Endodermal cell (in vitro differentiated cells): ENCODE data around the gene MYH16. TPM values are rescaled to one million over a fixed set of nuclear protein-coding genes. Genes with fewer than 3 reads are reported as not detected.
"Not testable (repeated sequence)": the region's sequence is repeated elsewhere in the genome, so short reads cannot be mapped to it uniquely, and the experiment has no call there.

Experiments
- DNase-seq: peaks from one replicate; pipeline ENCODE4 v3.0.0-alpha.2; 2017
- H3K27ac ChIP-seq: 2 replicates; pipeline ENCODE4 v1.5.1; 2013; ENCODE audit warnings: mild to moderate bottlenecking, low read depth, low read length, moderate library complexity
- H3K27me3 ChIP-seq: 2 replicates; pipeline ENCODE4 v1.6.1; 2013; ENCODE audit warnings: mild to moderate bottlenecking, low read length, moderate library complexity; ENCODE audit not compliant: insufficient read depth, control insufficient read depth, poor library complexity, severe bottlenecking
- H3K36me3 ChIP-seq: 2 replicates; pipeline ENCODE4 v1.7.0; 2013; ENCODE audit warnings: mild to moderate bottlenecking, low read length, moderate library complexity; ENCODE audit not compliant: control insufficient read depth, insufficient read depth
- H3K4me1 ChIP-seq: one replicate; pipeline ENCODE4 v1.7.0; 2013; ENCODE audit warnings: low read length; ENCODE audit not compliant: control insufficient read depth, insufficient read depth
- H3K4me3 ChIP-seq: 2 replicates; pipeline ENCODE4 v1.5.1; 2013; ENCODE audit warnings: mild to moderate bottlenecking, low read length, moderate library complexity
- H3K9ac ChIP-seq: 2 replicates; pipeline ENCODE4 v1.6.1; 2013; ENCODE audit warnings: mild to moderate bottlenecking, low read length, moderate library complexity; ENCODE audit not compliant: poor library complexity, severe bottlenecking; ENCODE audit errors: extremely low read depth
- H3K9me3 ChIP-seq: 2 replicates; pipeline ENCODE4 v1.6.1; 2013; ENCODE audit warnings: mild to moderate bottlenecking, low read length, moderate library complexity; ENCODE audit not compliant: control insufficient read depth
- H3K27ac Mint-ChIP-seq: 2 replicates; pipeline ENCODE4 v1.8.0; 2020; ENCODE audit warnings: mixed read lengths
- H3K27me3 Mint-ChIP-seq: 2 replicates; pipeline ENCODE4 v1.8.0; 2021; ENCODE audit warnings: mild to moderate bottlenecking, mixed read lengths; ENCODE audit not compliant: insufficient read depth
- H3K36me3 Mint-ChIP-seq: 2 replicates; pipeline ENCODE4 v1.8.0; 2020; ENCODE audit warnings: low read depth, mixed read lengths
- H3K4me1 Mint-ChIP-seq: 2 replicates; pipeline ENCODE4 v1.8.0; 2020; ENCODE audit warnings: mixed read lengths
- H3K4me3 Mint-ChIP-seq: 2 replicates; pipeline ENCODE4 v1.8.0; 2020; ENCODE audit warnings: mild to moderate bottlenecking, moderate library complexity, mixed read lengths
- H3K9me3 Mint-ChIP-seq: 2 replicates; pipeline ENCODE4 v1.8.0; 2020; ENCODE audit warnings: mild to moderate bottlenecking, mixed read lengths
- WGBS, 2 experiments: methylation state at CpG; one replicate each; pipeline versions ENCODE4 v1.1.5 to v1.1.7; 2013; ENCODE audit warnings: missing lambda C conversion rate in 2 of 2, mixed read lengths in 1 of 2; ENCODE audit not compliant: insufficient coverage in 1 of 2, insufficient read length in 1 of 2; 5-methylcytosine and 5-hydroxymethylcytosine counted together
- total RNA-seq, 2 donors: library from RNA; stranded (reverse); fragmentation: NEBNext Ultra II Directional in 1 of 2; extraction: Animal tissue kit (Norgen Biotek cat#: 25700) in 1 of 2; gene quantifications; 2 replicates in 1 of 2; 3 replicates in 1 of 2; pipeline ENCODE4 v1.2.1, GENCODE V29; 2021
- TF ChIP-seq, protein P1 (sequence below): fragments of 200-600 bp; sonication (generic); conservative IDR thresholded peaks from 2 replicates; pipeline ENCODE4 v1.5.0; 2021; ENCODE audit warnings: antibody characterized with exemption, mild to moderate bottlenecking

Gene MYH16
- total RNA-seq, 2 donors from 2014 or later, result not detected

DNA sequence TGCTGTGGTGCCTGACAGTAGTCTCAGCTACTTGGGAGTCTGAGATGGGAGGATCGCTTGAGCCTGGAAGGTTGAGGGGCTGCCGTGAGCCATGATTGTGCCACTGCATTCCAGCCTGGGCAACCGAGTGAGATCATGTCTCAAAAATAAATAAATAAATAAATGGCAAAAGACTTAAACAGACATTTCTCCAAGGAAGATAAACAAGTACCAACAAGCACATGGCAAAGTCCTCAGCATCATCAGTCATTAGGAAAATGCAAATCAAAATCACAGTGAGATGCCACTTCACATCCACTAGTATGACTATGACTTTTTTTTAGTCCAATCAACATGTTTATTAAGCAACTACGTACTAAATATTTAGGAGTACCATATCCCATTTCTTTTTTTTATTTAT is 43.4 kb upstream of the MYH16 start:
- 94% methylated on average over 3 of the region's 4 CpGs; no CpG with 5 or more reads in 1 of the 2 experiments for WGBS, 2 experiments

DNA sequence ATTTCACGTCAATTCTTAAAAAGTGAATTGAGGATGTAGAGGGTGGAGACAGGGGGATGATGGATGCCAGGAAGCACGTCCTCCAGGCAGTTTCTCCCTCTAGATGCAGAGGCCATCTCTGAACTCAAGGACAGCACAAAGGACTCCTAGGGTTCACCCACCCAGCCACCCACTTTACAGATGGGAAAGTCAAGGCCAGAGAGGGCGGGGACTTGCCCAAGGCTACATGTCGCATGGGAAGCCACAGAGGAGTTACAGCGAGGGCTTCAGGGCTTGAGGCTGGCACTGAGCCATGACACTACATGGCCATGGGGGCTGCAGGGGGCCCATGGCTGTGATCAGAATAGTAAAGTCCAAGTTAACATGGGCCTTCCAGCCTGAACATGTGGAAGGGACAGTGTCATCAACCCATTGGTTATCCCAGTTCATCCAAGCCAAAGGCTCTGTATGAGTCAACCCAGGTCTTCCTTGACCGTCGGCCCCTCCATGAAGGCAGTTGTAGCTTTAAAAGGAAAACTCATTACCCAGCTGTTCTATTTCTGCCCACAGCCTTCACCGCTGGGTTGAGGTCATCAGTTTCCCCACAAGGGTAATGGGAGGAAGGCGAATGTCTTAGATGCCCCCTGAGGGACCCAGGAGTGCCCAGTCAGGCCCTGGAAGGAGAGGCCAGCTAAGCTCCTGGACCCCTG is 40.4 kb upstream of the MYH16 start:
- Mint-ChIP-seq H3K9me3 (peaks cover 2% of the 10 kb centered on the region), H3K36me3 (no peaks in the 10 kb centered on the region), H3K4me3 (no peak overlapping the region), H3K27me3 (no peaks in the 10 kb centered on the region), H3K4me1 (no peaks in the 10 kb centered on the region), H3K27ac (no peak overlapping the region)
- TF ChIP-seq, protein P1, sequence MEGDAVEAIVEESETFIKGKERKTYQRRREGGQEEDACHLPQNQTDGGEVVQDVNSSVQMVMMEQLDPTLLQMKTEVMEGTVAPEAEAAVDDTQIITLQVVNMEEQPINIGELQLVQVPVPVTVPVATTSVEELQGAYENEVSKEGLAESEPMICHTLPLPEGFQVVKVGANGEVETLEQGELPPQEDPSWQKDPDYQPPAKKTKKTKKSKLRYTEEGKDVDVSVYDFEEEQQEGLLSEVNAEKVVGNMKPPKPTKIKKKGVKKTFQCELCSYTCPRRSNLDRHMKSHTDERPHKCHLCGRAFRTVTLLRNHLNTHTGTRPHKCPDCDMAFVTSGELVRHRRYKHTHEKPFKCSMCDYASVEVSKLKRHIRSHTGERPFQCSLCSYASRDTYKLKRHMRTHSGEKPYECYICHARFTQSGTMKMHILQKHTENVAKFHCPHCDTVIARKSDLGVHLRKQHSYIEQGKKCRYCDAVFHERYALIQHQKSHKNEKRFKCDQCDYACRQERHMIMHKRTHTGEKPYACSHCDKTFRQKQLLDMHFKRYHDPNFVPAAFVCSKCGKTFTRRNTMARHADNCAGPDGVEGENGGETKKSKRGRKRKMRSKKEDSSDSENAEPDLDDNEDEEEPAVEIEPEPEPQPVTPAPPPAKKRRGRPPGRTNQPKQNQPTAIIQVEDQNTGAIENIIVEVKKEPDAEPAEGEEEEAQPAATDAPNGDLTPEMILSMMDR, result no peak
- Histone ChIP-seq H3K9ac (no peak overlapping the region), H3K4me1 (no peaks in the 10 kb centered on the region), H3K4me3 (no peak overlapping the region), H3K27me3 (no peaks in the 10 kb centered on the region), H3K36me3 (no peaks in the 10 kb centered on the region), H3K9me3 (peaks cover 1% of the 10 kb centered on the region), H3K27ac (no peak overlapping the region)
- WGBS, 2 experiments, result 92% methylated on average over 5 to 9 of the region's 9 CpGs
- no peak for DNase-seq

More for the DNA sequence above, 43.4 kb upstream of the MYH16 start:
- no peaks in the 10 kb centered on the region for H3K4me1 ChIP-seq
- no peak overlapping the region for H3K27ac Mint-ChIP-seq
- no peak overlapping the region for H3K27ac ChIP-seq
- H3K9ac ChIP-seq, result no peak overlapping the region
- TF ChIP-seq, protein P1, result no peak
- H3K36me3 Mint-ChIP-seq, result no peaks in the 10 kb centered on the region
- no peaks in the 10 kb centered on the region for H3K27me3 Mint-ChIP-seq
- no peaks in the 10 kb centered on the region for H3K9me3 ChIP-seq
- no peak overlapping the region for H3K4me3 Mint-ChIP-seq
- H3K36me3 ChIP-seq, result no peaks in the 10 kb centered on the region
- no peaks in the 10 kb centered on the region for H3K4me1 Mint-ChIP-seq
- H3K4me3 ChIP-seq, result no peak overlapping the region
- no peaks in the 10 kb centered on the region for H3K27me3 ChIP-seq
- DNase-seq, result no peak
- no peaks in the 10 kb centered on the region for H3K9me3 Mint-ChIP-seq

DNA sequence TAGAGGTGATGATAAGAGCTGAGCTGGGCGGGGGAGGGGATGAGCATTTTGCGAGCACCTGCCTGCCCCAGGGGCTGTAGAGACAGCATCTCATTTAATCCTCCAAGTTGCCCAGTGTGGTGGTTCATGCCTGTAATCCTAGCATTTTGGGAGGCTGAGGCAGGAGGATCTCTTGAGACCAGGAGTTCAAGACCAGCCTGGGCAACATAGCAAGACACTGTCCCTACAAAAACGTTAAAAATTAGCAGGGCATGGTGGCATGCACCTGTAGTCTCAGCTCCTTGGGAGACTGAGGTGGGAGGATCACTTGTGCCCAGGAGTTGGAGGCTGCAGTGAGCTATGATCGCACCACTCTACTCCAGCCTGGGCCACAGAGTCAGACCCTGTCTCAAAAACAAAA is 39.7 kb upstream of the MYH16 start:
- not testable (repeated sequence) for H3K9ac ChIP-seq, H3K27me3 ChIP-seq, DNase-seq, H3K4me1 Mint-ChIP-seq, H3K27ac ChIP-seq, H3K27me3 Mint-ChIP-seq, H3K9me3 ChIP-seq, H3K36me3 Mint-ChIP-seq, H3K4me1 ChIP-seq, H3K9me3 Mint-ChIP-seq, H3K27ac Mint-ChIP-seq, H3K4me3 Mint-ChIP-seq, H3K36me3 ChIP-seq, H3K4me3 ChIP-seq
- WGBS, 2 experiments, result 94 to 100% methylated on average over 2 to 4 of the region's 4 CpGs

DNA sequence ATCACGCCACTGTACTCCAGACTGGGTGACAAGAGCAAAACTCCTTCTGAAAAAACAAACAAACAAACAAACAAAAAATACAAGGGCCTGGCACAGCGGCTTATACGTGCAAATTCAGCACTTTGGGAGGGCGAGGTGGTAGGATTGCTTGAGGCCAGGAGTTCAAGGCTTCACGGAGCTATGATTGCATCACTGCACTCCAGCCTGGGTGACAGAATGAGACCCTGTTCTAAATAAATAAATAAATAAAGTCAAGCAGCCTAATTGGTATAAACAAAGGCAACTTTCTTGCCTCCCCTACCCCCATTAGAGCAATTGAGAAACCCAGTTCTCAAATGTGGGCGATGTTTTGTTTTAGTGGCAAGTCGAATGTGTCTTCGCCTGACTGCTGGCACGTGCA is 38.5 kb upstream of the MYH16 start:
- peaks cover 12% of the 10 kb centered on the region for H3K9me3 Mint-ChIP-seq

More for the DNA sequence above, 38.5 kb upstream of the MYH16 start:
- Histone ChIP-seq H3K9ac (no peak overlapping the region), H3K9me3 (peaks cover 7% of the 10 kb centered on the region), H3K27me3 (no peaks in the 10 kb centered on the region), H3K4me1 (no peaks in the 10 kb centered on the region), H3K27ac (no peak overlapping the region), H3K4me3 (no peak overlapping the region), H3K36me3 (no peaks in the 10 kb centered on the region)
- TF ChIP-seq, protein P1, result no peak
- Mint-ChIP-seq H3K27ac (no peak overlapping the region), H3K4me1 (no peaks in the 10 kb centered on the region), H3K27me3 (no peaks in the 10 kb centered on the region), H3K36me3 (no peaks in the 10 kb centered on the region), H3K4me3 (no peak overlapping the region)
- WGBS, 2 experiments, result 84% methylated on average over 4 to 9 of the region's 9 CpGs
- DNase-seq, result no peak
